HG02571 (cell line): ENCODE results near the gene RASSF1.

Experiments used
- ATAC-seq: cut with Tn5 transposase; IDR thresholded peaks from one replicate; pipeline ENCODE4 v1.9.1; 2021; ENCODE audit warnings: mild to moderate bottlenecking, moderate library complexity; ENCODE audit not compliant: unreplicated experiment

RASSF1 gene

DNA sequence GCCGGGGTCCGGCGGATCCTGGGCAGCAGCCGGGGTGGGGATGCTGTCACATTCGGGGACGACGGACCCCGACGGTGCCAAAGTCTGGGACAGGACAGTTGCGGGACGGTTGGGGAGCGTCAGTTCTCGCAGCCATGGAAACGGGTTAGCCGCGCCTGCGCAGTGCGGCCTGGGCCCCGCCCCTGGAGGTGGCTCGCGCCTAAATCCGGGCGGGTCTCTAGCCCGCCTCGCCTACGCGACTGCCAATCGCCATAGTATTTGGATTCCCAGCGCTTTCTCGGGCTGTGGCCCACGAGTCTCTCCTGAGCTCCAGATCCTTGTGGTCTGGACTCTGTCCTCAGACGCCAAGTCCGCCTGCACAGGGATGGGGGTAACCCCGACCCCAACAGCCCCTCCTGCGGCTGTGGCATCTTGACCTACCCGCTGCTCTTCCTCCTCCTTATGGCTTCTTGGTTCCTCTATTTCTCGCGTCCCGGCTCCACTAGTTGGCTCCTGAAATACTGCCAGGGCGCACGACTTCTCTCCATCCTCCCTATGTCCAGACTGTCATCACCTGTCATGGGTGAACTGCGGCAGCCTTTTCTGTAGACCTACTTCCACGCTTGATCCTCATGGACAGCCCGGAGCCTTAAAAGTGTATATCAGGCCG, 5.1 kb upstream of the RASSF1 start, which contains the start of gene ZMYND10:
ZMYND10 (minus strand) TSS at position 147 of the 649 bp plus-strand sequence. CDS start 153 bp downstream, outside the sequence.
- no peak for ATAC-seq

DNA sequence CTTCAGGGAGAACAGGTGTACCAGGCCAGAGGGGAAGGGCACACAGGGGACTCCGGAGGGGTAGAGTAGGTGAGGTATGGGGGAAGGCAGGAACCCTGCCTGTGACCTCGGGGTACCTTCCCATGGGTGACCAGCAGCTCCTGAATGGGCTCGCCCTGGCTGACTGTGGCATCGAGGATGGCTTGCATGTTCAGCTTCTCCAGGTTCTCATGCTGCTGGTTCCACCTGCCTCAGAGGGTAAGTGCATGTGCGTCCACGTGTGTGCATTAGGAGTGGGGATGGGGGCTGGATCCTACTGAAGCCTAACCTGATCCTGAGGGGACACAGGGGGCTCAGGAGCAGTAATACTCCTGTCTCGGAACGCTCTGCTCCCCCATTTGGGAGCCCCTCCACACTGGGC, 4.4 kb upstream of the RASSF1 start:
- no peak for ATAC-seq

DNA sequence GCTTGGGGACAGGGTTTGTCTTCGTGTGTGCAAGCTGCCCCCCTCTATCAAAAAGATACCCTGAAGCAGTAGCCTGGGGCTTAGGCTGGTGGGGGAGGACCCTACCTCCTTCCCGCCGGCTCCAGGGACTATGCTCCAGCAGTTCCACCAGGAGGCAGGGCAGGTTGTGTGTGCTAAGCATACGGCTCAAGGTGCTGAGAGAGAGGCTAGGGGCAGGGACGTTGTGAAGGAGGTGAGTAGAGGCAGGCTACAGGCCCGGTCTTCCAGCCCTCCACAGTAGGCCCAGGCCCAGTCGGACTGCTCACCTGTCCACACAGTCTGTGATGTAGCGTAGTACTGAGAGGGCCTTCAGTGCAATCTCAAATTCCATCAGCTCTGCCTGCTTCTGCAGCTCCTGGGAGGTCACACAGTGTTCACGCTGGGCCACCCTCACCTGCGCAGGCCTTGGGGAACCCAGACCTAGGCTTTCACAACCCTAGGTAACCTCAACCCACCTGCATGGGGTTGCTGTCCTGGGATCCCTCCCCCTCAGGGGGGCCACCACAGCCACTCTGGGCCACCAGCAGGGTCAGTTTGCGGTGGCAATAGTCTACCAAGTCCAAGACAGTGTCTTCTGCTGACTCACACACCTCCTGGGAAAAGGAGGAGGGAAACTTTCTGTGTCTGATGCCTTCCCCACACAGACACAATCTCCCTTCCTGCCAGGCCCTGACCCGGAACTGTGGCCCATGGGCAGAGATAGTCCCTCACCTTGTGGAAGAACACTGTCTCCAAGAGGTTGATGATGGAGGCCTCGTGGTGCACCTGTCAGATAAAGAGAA, 2.4 kb upstream of the RASSF1 start:
- ATAC-seq: no peak

DNA sequence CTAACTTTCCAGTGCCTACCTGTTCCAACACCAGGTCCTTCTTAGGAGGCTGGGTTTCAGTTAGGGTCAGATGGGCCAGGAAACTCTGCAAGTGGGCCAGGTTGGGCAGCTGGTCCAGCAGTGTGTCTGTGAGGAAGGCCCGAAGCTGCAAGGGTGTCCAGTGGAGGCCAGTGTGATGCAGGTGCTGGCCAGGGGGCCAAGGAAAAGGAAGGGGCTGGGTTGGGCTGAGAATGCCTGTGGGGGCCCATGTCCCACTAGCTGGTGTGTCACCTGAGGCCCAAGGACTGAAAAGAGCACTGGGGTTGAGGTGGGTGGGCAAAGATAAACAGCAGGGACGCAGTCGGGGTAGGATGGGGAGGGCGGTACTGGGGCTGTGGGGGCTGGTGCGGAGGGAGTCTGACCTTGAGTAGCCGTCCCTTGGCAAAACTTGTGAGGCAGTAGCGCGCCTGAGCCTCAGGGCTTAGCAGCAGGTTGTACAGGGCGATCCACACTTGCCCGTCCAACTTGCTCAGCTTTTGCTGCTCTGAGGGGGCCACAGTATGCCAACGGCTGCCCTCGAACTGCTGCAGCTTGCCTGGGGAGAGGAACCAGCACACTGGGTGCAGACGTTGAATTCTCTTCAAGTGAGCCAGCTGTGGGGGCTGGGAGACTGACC, 1.5 kb upstream of the RASSF1 start:
- no peak for ATAC-seq

DNA sequence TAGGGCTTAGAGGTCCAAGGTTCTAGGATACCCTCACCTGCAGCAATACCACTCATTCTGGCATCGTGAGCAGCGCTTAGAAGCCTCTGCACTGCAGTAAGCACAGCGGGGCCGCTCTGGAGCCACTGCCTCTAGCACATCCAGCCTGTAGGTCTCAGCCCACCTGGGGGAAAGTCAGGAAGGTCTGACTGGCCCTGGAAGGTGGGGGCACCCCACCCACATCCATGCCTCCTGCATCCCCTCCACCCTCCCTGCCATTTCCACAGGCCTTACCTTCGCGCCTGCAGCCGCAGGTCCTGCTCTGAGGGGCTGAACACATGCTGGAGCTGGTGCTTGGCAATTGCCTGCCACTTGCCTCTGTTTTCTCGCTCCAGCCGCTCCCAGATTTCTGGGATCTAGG, 901 bp upstream of the RASSF1 start:
- no peak for ATAC-seq

DNA sequence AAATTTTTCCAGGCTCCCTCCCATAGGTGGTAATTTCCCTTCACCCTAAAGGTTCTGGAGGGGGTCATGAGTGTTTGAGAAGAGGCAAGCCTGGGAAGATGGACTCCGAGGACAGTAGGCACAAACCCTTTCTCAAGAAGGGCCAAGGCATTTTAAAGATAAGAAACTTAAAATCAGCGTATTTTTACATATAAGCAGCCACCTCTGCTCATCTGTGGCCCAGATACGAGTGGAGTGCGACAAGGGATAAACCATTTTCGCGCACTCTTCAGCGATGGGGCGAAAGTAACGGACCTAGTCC, 539 bp downstream of the RASSF1 start:
- no peak for ATAC-seq

DNA sequence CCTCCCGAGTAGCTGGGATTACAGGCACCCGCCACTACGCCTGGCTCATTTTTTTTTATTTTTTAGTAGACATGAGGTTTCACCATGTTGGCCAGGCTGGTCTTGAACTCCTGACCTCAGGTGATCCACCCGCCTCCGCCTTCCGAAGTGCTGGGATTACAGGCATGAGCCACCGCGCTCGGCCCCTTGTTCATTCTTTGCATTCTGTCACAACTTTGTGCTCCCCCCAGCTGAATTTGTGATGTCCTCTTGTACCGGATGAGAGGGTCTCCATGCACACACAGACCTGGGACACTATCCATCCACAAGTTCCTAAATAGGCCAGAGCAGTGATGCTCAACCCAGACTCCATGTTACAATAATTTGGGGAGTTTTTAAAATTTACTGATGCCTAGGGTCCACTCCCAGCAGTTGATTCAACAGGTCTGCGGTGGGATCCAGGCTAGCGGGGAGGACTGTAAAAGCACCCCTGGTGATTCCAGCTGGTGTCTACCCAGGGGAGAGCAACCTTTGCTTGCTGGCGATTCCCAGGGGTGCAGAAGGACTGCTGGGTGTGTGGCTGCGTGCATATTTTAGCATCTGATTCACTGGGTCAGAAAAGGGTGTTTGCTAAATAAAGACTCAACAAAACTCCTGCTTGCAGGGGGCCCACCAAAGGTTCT, 1.0 kb downstream of the RASSF1 start:
- no peak for ATAC-seq

DNA sequence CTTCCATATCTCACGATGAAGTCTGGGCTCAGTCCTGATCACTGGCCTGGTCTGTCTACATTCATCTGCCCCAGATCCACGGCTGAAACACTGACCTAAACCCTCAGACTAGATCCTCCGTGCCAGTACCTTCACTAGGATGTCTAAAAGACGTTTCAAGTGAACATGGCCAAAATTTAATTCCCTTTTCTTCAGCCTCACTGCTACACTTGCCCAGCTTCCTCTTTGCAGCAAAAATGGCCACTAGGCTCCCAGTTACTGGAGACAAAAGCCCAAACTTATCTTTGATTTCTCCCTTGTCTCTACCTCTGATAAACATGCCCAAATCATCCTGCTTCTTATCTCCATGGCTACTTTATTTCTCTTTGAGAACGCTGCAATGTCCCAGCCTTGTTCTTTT, 1.7 kb downstream of the RASSF1 start:
- no peak for ATAC-seq

DNA sequence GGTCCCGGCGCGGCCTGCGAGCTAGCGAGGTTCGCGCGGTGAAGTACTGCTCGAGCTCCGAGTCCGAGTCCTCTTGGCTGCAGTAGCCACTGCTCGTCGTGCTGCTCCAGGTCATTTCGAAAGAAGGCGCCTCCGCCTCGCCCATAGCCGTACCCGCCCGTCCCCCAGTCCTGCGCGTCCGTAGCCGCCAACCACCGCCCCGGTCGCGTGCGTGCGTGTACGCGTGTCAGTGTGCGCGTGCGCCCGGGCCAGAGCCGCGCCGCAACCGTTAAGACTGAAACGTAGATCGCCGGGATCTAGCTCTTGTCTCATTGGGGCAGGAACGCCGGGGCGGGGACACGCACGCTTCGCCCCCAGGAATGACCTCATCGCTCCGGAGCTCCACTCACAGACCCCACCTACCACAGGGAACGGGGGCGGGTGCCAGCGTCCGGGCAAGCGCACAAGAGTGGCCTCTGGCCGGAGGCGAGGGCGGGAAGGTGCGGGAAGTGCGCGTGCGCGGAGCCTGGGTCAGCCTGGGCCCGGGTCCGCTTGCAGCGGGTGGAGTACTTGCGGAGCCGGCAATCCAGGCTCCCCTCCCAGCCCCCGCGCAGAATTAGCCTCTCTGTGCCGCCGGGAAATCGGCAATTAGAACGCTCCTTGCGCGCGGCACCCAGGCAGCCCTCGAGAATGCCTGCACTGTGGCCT, 3.3 kb downstream of the RASSF1 start:
- peak; percentile 79 for ATAC-seq

DNA sequence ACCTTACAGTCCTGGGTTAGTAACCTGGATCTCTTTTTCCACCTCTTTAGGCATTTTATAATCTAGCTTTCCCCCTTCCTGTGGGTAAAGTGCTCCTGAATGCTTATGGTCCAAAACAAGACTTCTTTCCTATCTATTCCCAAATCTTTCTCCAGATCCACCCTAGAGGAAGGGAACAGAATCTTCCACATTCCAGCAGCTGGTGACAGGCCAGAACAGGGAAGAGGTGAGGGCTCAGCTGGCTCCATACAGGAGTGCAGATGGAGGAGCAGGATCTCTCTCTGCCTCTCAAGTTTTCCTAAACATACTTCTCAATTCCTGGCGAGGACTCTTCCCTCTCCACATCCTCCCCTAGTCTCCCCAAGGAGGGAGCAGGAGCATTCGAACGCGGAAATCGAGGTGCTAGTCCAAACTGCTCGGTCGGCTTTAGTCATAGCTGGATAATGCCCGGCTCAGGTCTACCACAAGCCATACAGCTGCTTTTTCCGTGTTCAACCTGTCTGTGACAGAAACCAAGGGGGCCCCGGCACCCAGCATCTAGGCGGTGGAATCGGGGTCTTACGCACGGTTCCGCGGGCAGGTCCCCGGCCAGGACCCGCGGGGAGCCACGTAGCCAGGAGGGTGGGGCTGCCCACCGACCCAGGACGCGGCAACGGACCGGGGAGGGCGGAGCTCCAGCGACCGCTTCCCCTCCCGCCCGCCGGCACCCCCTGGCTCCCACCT, 4.0 kb downstream of the RASSF1 start:
- ATAC-seq: peak; percentile 30

DNA sequence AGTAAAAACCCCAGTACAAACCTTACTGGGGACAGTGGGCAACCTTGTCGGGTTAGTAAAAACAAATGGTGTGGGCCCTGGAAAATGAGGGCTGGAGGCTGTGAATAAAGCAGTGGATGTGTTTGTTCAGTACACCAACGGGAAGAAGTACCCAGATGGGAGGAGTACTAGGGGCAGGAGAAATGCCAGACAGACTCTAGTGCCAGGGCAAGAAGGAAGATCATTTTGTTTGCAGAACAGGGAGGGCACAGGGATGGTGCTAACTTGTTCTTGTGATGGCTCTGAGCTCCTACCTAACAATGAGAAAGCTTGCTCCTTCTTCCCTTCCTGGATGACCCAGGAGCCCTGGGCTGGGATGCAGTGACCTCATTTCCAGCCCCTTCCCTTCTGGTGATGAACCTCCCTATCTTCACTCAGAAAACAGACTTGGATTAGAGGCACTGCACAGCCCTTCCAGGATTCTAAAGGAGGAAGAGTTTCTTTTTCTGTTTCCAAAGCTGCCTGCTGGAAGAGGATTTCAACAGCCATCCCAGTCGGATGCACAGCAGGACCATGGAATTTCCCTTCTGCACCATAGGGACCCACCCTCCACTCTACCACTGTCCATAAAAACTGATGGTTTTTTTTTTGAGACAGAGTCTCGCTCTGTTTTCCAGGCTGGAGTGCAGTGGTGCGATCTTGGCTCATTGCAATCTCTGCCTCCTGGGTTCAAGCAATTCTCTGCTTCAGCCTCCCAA, 6.1 kb downstream of the RASSF1 start:
- no peak for ATAC-seq

DNA sequence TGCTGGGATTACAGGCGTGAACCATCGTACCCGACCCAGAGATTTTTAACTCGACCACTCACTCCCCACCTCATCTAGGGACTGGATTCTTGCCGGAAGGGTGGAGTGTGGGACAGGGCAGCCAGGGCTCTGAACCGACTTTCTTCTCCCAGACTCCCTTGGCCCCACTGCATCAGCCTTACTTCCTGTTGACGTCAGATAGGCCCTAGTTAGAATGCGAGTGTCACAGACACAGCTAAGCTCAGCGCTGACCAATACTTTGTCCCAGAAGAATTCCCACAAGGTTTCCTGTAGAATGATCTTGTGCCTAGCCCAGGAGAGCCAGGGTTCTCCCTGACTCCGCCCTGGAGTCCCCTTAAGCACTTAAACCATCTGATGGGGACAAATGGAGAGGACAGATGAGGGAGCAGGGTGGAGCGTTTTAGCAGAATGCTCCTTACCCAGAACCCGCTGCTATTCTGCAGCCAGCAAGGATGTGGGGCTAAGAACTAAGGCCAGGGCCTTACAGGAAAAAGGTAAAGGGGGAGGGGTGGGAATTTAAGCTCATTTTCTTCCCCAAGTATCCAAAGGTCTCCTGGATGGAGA, 6.8 kb downstream of the RASSF1 start:
- no peak for ATAC-seq

DNA sequence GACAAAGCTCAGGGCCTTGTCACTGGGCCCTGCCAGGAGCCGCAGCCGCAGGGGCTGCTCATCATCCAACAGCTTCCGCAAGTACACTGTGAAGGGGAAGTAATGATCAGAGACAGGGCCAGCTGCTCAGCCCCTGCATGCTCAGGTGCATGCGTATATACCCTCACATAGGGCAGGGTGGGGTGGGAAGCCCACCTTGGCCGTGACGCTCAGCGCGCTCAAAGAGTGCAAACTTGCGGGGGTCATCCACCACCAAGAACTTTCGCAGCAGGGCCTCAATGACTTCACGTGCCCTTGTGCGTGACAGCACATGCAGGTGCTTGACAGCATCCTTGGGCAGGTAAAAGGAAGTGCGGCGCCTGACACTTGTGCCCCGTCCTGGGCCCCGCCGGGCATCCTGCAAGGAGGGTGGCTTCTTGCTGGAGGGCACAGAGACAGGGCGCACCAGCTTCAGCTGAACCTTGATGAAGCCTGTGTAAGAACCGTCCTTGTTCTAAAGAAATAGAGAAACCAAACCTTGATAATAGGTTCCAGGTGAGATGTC, 9.2 kb downstream of the RASSF1 start:
- ATAC-seq: no peak

DNA sequence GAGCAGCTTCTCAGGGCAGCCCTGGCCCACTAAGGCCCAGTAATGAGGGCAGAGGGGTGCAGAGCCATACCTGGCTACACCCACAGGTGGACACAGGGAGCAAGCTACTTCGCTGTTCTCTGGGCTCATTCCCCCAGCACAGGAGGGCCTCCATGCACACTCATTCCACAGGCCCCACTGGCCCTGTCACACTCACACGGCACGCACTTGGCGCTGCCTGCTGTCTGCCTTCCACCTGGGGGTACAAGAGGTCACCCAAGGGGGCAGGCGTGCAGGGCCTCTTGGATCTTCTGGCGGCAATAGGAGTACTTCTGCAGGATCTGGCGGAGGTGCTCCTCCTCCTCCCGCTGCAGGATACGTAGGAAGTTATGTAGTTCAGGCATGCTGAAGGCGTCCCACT, 10.3 kb downstream of the RASSF1 start:
- no peak for ATAC-seq

DNA sequence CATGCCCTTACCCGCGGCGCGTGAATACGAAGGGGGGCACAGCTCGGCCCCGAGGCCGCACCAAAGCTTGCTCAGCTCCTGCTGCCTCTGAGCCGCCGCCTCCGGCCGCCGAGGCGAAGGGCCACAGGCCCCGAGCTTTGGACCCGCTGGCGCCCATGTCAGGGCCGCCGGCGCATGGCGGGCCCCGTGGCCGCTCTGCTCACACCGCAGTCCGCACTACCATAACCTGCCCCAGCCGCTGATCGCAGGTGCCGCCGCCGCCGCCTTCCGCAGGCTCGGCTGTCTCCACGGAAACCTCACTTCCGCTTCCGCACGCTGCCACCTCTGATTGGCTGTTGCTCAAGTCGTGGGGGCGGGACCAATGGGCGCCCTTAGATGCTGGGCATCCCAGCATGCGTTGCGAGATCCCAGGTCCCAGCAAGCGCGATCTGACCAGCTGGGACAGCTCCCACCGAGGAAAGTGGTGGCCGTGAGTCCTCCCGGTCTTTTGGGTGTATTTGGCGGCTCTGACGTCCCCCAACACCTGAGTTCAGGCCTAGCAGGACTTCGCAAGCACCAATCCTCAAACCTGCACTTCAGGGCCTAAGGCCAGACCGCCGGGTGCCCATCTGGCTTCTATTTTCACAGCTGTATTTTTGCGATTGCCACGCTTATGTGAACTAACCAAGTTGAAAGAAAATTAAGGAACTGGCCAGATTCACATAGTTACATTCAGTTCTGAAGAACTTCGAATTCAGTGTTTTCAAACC, 12.5 kb downstream of the RASSF1 start, which contains the start of gene TUSC2:
TUSC2 (minus strand) TSS at position 281 of the 749 bp plus-strand sequence; CDS start at position 157, 124 bp downstream.
- peak; percentile 89 for ATAC-seq

DNA sequence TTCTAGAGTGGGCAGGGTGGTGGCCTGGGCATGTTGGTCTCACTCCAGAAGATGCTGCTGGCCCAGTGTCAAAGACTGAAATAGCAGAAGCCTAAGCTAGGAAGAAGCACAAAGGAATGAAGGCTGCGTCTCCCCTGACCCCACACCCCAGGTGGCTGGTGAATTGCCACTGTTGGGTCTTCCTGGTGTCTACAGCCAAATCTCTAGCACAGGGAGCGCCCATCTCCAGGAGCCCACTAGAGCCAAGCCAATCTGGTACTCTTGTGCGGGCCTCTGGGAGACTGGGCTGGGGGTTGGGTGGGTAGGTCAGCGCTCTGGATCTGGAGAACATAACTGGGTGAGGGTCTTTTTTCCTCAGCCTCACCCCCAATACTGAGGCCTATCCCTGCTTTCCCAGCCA, 13.5 kb downstream of the RASSF1 start:
- ATAC-seq: no peak

DNA sequence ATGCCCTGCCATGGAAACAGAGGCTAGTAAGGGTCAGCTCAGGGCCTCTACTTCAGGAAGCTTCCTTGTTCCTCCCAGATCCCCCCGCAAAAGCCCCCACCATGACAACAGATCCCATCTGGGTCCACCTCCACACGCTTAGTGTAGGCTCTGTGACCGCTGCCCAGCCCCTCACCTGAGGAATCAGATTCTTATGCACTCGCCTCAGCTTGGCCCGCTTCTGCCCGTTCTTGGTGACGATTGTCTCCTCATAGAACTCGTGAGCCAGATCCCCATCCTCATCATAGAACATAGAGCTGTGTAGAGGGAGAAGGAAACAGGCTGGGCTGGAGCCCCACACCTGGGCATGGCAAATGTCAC, 14.5 kb downstream of the RASSF1 start:
- ATAC-seq: no peak

DNA sequence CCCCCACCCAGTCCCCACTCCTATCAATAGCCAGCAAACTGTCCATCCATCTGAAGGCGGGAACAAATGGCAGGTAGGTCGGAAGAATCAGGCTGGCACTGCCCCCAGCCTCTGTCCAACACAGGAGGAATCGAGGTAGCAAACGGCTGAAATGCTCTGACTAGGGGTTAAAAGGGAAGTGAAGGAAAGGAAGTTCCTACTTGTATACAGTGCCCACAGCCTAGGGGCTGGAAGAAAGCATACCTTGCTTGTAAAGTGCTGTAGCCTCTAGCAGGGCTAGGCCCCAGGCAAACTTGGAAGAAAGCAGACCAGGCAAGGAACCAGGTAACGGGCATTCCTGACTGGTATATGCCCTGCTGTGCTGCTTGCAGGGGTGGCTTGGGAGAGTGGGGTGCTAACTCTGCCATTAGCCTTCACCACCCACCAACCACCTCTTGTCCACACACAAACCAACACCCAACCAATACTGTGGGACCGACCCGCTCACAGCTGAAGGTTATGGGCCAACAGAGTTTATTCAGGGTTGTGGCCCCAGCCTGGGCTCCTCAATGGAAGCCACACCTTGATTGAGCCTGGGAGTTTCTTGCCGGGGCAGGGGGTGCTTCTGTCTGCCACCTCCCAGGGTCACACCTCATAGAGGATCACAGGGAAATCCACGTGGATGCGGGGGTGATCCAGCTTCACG, 15.0 kb downstream of the RASSF1 start:
- no peak for ATAC-seq
